SU-DHL-6 (cell line): Measurements from ENCODE around the gene FCAMR.

Experiments used
- H2AFZ ChIP-seq: fragments of 200-600 bp; sonication (generic); 2 replicates; pipeline ENCODE4 v1.6.1; 2014; ENCODE audit warnings: low read depth, mild to moderate bottlenecking, moderate library complexity, mixed read lengths, antibody characterized with exemption, low read length; ENCODE audit not compliant: severe bottlenecking
- H3F3A ChIP-seq: fragments of 200-600 bp; shearing (Covaris generic); 2 replicates; pipeline ENCODE4 v1.6.0; 2016; ENCODE audit warnings: antibody characterized with exemption, mild to moderate bottlenecking; ENCODE audit not compliant: insufficient read depth
- H3K27ac ChIP-seq: fragments of 200-600 bp; sonication (generic); 2 replicates; pipeline ENCODE4 v1.5.1; 2016; ENCODE audit warnings: low read depth, mild to moderate bottlenecking, low read length, moderate library complexity, mixed read lengths
- H3K27me3 ChIP-seq: fragments of 200-600 bp; sonication (generic), shearing (Covaris generic); 2 replicates; pipeline ENCODE4 v1.6.0; 2014; ENCODE audit warnings: mild to moderate bottlenecking, low read length
- H3K36me3 ChIP-seq: fragments of 200-600 bp; sonication (generic); 2 replicates; pipeline ENCODE4 v1.6.1; 2014; ENCODE audit warnings: mild to moderate bottlenecking, low read length, mixed read lengths
- H3K4me2 ChIP-seq: fragments of 300-600, 200-600 bp; shearing (Covaris generic), sonication (generic); 2 replicates; pipeline ENCODE4 v1.6.0; 2014; ENCODE audit warnings: low read length, low read depth, mild to moderate bottlenecking; ENCODE audit not compliant: poor library complexity, severe bottlenecking
- H3K4me3 ChIP-seq: fragments of 200-600 bp; sonication (generic); 2 replicates; pipeline ENCODE4 v1.5.1; 2014; ENCODE audit warnings: antibody characterized with exemption, low read length, mild to moderate bottlenecking, mixed read lengths; ENCODE audit not compliant: insufficient read depth, poor library complexity, severe bottlenecking
- H3K79me2 ChIP-seq: fragments of 200-600 bp; sonication (generic); 2 replicates; pipeline ENCODE4 v1.6.1; 2014; ENCODE audit warnings: mild to moderate bottlenecking, low read length, moderate library complexity; ENCODE audit not compliant: insufficient read depth
- H3K9ac ChIP-seq: fragments of 200-600 bp; sonication (generic); 2 replicates; pipeline ENCODE4 v1.7.0; 2014; ENCODE audit warnings: mild to moderate bottlenecking, low read length
- H3K9me2 ChIP-seq: fragments of 200-600 bp; sonication (generic); replicated peaks from 2 replicates; pipeline ENCODE4 v1.6.1; 2014; ENCODE audit warnings: low read length; ENCODE audit not compliant: insufficient read depth
- H3K9me3 ChIP-seq: fragments of 200-600 bp; sonication (generic); 2 replicates; pipeline ENCODE4 v1.6.1; 2014; ENCODE audit warnings: low read length, mixed read lengths; ENCODE audit not compliant: insufficient read depth
- H4K20me1 ChIP-seq: fragments of 200-600 bp; sonication (generic); 2 replicates; pipeline ENCODE4 v1.6.1; 2014; ENCODE audit warnings: low read depth, mild to moderate bottlenecking, antibody characterized with exemption, low read length, moderate library complexity, mixed read lengths
- CTCF ChIP-seq: fragments of 200-600 bp; sonication (generic); IDR thresholded peaks from one replicate; pipeline ENCODE4 v1.5.1; 2017; ENCODE audit warnings: antibody characterized with exemption, mild to moderate bottlenecking, low read length, moderate library complexity; ENCODE audit not compliant: insufficient read depth, poor library complexity, severe bottlenecking
- EZH2phosphoT487 ChIP-seq: fragments of 200-600 bp; sonication (generic), shearing (Covaris generic); conservative IDR thresholded peaks from 2 replicates; pipeline ENCODE4 v1.6.1; 2018; ENCODE audit warnings: mild to moderate bottlenecking, antibody characterized with exemption, low read length, moderate library complexity, mixed read lengths

Gene FCAMR

DNA sequence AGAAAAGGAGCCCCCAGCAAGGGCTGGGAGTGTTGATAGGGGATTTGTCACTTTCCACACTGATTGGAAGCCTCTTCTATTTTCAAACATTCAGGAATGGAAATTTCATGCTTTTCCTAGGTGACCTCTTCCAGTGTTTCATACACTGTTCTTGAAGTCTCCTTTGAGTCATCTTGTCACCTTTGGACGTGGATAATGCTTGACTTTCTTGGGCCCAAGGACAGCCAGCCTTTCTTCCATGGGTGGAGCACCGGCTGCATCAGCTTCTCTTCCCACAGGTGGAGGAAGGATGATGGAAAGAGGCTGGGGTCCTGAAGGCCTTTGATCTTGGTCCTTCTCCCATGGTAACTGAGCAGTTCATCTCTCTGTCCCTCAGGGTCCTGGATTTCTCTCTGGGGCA lies 12.1 kb downstream of the FCAMR start:
- Histone ChIP-seq H3K27me3 (no peaks in the 10 kb centered on the region), H2AFZ (no peak overlapping the region), H3K9me2 (no peaks in the 10 kb centered on the region), H3K4me2 (no peak overlapping the region), H4K20me1 (no peaks in the 10 kb centered on the region), H3K36me3 (no peaks in the 10 kb centered on the region), H3F3A (no peaks in the 10 kb centered on the region), H3K79me2 (no peaks in the 10 kb centered on the region), H3K9me3 (no peaks in the 10 kb centered on the region), H3K4me3 (no peak overlapping the region), H3K27ac (no peak overlapping the region), H3K9ac (no peak overlapping the region)
- TF ChIP-seq CTCF, result no peak
- no peak for TF ChIP-seq EZH2phosphoT487

DNA sequence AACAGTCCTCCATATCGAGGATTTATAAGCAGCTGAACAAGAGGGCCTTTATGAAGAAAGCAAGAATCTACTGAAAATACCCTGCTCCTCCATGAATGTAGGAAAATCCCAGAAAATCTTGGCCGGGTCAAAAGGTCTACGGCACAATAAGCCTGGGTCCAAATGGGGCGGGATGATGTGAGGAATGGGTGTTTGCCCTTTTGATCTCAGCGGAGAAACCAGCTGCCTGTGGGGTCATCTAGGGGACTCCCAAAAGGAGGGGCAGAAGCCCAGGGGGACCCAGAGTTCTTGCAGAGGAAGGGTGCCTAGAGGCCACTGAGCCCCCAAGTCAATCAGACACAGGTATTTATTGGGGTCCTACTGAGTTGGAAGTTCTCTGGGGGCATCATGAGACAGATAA lies 12.6 kb downstream of the FCAMR start:
- H3K27me3 ChIP-seq, result no peaks in the 10 kb centered on the region
- no peaks in the 10 kb centered on the region for H3F3A ChIP-seq
- H2AFZ ChIP-seq, result no peak overlapping the region

DNA sequence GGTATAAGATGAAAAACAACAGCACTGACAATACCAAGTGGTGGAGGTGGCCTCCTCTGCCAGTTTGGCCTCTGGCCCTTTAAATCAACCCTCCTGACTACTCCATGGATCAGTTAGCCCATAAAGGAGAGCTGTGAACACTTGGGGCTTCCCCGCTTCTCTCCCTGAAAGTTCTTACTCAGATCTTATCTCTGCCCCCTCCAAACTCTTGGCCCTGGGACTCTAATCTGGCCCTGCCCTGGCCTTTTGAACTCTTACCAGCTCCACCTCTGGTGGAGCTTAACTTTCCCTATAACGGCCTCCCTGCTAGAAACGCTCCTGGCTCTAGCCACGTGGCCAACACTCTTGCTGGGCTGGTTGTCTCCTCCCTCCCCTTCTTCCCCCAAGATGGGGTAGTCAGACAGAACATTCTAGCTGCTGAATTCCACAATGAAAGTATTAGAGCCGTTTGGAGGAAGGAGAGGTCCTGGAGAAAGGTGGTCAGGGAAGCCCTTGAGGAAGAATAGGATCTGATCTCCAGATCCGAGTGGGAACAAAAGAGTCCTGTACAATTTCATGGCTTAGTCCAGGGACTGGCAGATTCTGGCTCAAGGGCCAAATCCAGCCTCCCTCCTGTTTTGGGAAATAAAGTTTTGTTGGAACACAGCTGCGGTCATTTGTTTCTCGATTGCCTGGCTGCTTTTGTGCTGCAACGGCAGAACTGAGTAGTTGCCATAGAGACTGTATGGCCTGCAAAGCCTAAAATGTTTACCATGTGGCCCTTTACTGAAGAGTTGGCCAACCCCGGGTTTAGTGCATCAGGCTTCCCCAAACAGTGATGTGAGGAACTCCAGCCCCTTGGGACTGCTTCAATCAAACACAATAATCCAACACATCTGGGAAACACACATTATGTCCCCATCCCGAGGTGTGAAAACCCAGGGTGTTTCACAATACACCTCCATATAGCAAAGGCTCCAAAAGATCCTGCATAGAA lies 14.5 kb downstream of the FCAMR start:
- TF ChIP-seq CTCF (no peak), EZH2phosphoT487 (no peak)
- H4K20me1 ChIP-seq, result no peaks in the 10 kb centered on the region
- H3K36me3 ChIP-seq, result no peaks in the 10 kb centered on the region
- no peaks in the 10 kb centered on the region for H3K9me2 ChIP-seq
- H3K4me3 ChIP-seq, result no peak overlapping the region
- no peak overlapping the region for H3K27ac ChIP-seq
- no peak overlapping the region for H3K4me2 ChIP-seq
- no peaks in the 10 kb centered on the region for H3K9me3 ChIP-seq
- H2AFZ ChIP-seq, result no peak overlapping the region
- H3F3A ChIP-seq, result no peaks in the 10 kb centered on the region
- no peaks in the 10 kb centered on the region for H3K79me2 ChIP-seq
- no peak overlapping the region for H3K9ac ChIP-seq
- H3K27me3 ChIP-seq, result no peaks in the 10 kb centered on the region

More for the DNA sequence above, 12.6 kb downstream of the FCAMR start:
- Histone ChIP-seq H3K27ac (no peak overlapping the region), H3K9me3 (no peaks in the 10 kb centered on the region), H3K9me2 (no peaks in the 10 kb centered on the region), H3K9ac (no peak overlapping the region), H3K36me3 (no peaks in the 10 kb centered on the region), H3K79me2 (no peaks in the 10 kb centered on the region), H3K4me3 (no peak overlapping the region), H3K4me2 (no peak overlapping the region), H4K20me1 (no peaks in the 10 kb centered on the region)
- TF ChIP-seq CTCF (no peak), EZH2phosphoT487 (no peak)
